ENCODE measurements around the gene GUCY1A2. TPM values are rescaled to one million over a fixed set of nuclear protein-coding genes. Genes with fewer than 3 reads are reported as not detected.

The GUCY1A2 gene
- total RNA-seq, 1 experiment from 2014 or later = 0.84 TPM

DNA sequence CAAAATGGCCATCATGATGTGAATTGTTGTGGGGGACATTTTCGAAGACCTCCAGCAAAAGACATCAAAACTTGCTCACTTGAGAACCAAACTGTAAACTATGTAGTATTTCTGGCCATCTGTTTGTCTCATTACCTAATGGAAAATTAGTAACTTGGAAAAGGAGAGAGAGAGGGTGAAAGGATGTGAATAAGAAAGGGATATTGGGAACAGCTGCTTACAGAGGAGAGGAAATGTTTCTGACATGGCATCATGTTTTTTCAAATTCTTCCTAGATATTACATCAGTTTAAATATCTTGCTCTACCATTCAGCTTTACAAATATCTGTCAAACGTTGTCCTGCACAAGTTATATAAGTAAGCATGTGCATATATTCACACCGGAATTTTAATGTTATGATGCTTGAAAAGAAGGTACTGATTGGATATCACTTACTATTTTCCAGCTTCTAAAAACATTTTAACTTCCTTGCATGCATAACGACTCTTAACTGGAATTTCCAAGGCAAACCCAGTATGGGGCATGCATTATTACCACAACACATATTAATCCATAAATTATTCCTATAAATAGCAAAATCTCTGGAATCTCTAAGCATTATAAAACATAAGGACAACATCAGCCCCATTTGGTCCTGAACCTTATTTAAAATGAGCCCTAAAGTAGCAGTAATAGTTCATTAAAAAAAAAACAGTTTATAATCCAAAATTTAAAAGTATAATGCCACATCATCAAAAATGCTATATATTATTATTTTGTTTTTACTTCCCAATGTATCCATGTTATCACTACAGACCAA is 20.0 kb downstream of the GUCY1A2 start:
- no peak for DNase-seq (ENCODE audit: low read depth)

DNA sequence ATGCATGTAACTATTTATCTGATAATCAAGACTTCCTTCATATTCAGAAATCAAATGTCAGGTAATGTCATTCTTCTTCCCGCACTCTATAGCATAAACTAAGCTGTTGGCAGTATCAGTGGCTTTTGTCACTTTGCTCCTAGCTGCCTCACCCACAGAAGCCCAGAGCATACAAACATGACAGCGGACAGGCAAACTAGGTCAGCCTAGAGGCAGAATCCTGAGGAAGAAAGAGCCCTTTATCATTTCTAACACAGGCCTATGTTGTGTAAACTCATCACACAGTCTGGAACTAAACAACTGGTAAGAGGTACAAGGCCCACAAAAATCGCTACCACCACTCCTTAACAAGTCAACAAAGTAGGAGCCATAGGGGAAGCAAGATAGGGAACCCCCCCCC is 21.0 kb downstream of the GUCY1A2 start:
- no peak for DNase-seq (ENCODE audit: low read depth)

DNA sequence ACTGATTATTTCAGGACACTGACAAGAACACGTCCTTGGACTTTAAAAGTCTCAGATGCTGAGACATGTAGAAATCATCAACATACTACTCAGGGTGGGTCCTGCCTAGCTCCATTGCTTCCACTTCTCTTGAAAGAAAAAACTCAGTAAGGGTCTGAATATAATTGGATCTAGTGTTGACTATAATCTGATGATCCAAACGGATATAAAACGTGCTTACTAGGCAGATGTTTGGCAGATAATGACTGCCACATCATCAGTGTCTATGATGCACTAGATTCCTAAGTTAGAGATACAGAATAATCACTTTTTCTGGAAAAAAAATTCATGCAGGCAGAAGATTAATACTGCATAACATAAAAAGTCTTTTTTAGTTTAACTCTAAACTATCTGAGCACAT is 21.6 kb downstream of the GUCY1A2 start:
- DNase-seq (ENCODE audit: low read depth) = no peak

DNA sequence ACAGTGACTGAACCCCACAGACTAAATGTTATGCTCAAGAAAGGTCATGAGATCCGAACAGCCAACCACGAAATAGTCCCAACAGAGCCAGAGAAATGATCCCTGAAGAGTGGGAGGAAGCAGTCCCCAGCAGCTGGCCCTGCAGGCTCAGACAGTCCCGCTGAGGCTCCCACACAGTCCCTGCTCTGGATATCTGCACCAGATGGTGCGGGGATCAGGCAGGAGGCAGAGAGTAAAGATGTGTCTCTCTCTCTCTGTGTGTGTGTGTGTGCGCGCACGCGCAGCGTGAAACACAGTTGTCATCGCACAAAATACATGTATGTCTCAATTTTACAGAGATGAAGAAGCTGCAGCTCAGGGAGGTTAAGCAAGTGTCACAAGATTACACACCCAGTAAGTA is 27.9 kb downstream of the GUCY1A2 start:
- no peak for DNase-seq (ENCODE audit: low read depth)

DNA sequence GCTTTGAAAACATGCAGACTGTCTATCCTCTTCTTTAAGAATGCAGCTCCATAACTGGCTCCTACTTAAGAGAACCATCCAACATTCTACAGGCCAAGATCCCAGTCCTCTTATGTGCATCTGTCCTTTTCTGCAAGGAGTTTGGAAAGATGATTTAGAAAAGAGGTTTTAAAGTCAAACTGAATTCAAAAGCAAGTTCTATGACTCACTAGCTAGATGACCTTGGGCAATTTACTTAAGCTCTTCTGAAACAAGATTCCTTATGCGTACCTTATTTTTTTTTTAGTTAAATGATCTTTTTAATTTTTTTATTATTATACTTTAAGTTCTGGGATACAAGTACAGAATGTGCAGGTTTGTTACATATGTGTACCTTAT is 29.2 kb downstream of the GUCY1A2 start:
- no peak for DNase-seq (ENCODE audit: low read depth)

DNA sequence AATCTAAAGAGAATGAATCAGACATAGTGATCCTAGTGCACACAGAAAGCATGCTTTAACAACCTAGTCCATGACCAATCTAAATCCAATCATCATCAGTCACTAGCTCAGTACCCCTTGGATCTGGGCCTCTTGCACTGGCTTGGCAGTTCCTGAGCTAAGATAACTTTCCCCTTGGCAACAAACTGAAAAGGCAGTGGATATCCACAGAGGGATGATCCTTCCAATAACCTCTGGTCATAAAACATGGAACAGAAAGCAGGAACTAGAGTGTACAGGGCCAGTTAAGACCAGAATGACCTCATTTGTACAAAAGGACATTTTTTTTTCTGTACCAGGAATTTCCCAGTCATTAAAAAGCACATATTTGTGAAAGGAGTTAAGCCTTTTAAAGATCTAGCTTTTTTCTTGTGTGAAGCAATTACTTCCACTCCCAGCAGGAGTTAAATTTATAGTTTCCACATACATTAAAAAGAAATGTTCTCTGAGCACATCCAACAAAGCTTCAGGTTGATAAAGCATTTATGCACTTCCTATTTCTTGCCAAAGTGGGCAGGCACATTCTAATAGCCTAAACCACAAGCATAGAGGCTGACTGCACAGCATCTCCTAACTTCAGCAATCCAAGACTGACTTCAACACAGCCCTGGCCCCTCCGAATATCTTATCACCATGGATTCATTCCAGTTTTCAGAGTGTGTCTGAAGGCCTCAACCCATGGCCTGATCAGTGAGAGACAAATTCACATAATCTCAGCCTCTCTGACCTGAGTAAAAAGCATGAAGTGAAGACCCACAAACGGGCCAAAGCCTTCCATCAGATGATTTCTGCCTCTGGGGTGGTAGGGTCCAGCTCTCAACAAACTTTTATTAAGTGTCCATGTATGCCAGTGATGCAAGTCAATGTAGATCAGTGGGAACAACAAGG is 29.9 kb downstream of the GUCY1A2 start:
- DNase-seq (ENCODE audit: low read depth) = no peak

DNA sequence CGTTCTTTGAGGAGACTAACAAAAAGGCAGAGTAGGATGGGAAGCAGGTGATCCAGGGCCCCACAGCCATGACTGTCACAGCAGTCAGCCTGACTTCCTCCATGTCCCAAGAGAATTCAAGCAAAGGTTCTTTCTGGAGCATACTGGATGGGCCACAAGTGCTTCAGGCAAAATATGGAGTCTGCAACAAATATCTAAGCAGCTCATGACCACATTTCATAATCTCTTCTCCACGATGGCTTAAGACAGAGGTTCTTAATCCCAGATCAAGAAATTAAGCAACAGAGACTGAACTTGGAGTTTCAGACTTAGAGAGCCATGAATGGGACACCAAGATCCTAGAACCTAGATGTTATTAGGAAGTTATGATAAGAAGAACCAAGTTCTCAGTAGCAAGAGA is 31.6 kb downstream of the GUCY1A2 start:
- DNase-seq (ENCODE audit: low read depth) = no peak

DNA sequence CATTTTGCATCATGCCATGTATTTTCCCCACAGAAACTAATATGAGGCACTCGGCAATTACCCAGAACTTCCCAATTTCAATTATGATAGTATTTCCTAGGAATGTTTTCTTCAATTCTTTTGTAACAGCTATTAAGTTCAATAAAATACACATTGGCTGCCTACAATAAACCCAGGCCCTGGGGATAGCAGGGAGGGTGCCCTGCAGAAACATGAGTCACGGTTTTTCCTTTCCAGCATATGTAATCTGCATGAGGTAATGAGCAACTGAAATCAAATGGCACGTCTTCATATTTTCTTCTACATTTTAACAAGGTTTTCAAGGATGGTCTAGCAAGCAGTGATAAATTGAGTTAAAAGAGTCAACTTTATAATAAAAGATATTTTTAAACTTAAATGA is 32.0 kb downstream of the GUCY1A2 start:
- no peak for DNase-seq (ENCODE audit: low read depth)

DNA sequence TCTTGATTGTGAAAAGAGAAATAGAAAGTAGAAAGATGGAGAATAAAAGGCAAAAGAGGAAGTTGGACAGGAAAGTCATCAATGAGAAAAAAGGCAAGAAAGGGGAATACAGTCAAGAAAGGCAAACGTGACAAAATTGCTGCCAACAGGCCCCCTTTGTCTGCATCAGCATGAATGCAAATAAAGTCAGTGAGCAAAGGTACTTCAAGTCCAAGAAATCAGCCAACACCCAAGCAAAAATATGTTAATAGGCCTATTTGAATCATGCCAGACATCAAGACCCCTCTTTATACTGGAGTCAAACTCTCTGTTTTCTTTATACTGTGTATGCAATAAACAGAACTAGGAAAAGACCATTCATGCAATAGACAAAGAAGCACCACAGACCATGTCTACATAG is 34.3 kb downstream of the GUCY1A2 start:
- DNase-seq (ENCODE audit: low read depth) = no peak

DNA sequence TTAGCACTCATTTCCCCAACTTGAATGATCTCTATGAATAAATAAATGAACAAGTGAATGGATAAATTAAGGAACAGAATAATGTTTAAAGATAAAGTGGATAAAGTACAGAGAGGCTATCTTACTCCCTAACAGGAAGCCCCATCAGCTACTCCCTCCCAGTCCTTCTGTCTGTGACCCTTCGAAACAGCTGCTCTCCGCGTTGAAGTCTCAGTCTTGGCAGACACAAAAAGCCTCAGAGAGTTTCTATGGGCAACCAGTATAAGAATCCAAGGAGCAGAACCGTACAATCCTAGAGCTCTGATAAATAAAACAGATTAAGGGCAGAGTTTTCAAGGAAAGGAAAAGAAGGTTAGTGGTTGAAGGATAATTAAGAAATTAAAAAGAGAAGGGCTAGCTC is 35.0 kb downstream of the GUCY1A2 start:
- DNase-seq (ENCODE audit: low read depth) = no peak

DNA sequence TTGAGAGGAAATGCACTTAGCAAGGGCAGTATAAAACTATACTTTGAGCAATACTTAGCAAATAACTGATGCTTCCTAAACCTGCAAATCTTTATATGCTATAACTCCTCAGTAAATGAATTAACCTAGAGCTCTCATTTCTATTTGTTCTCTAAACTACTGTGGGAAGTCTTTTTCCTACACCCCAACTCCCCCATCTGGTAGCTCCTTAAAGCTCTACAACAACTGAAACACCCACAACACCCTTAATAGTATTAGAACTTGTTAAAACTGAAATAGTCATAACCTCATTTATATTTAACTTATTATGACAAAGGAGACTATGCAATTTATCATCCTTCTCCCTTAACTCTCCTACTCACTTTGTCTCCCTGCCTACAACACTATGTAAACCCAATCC is 43.4 kb downstream of the GUCY1A2 start:
- DNase-seq (ENCODE audit: low read depth) = no peak

DNA sequence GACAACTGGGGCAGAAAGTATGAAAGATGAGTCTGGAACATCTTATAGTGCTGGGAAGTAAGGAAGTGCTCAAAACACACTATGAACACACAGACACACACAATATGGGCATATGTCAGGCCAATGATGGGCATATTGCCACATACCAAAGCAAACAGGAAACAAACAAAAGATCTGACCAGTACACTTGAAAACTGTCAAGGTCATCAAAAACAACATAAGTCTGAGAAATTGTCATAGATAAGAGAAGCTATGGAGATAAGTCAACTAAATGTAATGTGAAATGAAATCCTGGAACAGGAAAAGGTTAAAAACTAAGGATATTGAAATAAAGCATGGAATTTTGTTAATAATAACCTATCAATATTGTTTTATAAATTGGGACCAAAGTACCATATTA is 46.4 kb downstream of the GUCY1A2 start:
- no peak for DNase-seq (ENCODE audit: low read depth)

DNA sequence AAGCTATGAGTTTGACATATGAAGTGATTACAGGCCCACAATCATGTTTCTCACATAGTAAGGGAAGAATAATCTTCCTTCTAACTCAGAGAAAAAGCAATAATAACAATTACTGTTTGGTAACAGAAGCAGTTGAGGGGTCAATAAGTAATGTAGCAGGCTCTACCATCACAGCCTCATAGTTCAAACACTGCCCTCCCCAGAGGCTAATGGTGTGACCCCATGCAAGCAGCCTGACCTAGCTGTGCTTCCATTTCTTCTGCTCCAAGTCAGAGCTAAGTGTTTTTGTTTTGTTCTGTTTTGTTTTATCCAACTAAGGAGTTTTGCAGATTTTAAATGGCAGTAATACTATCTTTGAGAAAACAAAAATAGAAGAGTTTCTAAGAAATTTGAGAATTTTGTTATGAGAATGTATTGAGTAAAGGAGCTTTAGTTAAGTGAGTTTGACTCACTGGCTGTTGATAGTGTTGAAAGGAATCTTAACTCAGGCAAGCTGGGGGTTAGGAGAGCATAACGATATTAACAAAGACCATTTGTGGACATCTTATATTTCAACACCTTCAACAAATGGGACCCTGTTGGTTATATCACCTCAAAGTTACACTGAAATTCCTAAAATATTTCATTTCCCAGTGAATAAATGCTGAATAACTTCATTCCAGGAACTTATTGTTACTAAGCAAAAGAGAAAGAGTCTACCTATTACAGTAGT is 48.5 kb downstream of the GUCY1A2 start:
- DNase-seq (ENCODE audit: low read depth) = no peak

DNA sequence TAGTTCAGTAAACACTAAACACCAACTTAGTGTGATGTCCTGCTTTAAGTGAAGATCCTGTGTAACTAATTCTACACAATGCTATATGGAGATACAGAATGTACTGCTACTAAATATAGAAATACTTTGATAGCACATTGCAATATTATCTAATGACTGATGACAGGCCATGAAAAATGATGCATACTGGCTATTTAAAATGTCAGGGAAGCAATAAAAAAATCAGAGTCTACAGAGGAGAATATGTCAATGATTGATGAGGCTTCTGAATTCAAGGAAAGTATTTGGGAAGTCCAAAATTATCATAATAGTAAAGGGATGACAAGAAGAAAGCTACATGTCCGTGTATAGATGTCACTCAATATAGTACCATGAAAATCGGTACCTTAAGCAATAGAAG is 55.3 kb downstream of the GUCY1A2 start:
- no peak for DNase-seq (ENCODE audit: low read depth)

DNA sequence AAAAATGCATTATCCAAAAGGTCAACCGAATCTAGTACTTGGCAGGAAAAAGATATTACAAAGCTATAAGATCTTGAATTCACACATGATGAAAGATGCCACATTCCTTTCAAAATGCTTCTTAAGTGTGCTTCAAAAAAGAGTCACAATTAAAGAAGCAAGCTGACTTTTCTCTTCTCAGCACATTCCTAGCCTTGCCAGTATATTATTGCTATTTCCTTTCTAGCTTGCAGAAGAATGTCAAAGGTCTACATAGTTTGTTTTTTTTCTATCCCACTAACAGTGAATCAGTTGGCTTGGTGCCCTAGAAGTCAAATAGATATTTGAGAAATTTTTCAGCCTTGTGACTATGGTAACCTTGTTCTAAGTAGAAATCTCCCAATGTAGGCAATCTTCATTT is 56.8 kb downstream of the GUCY1A2 start:
- peak; percentile 90 for DNase-seq (ENCODE audit: low read depth)

DNA sequence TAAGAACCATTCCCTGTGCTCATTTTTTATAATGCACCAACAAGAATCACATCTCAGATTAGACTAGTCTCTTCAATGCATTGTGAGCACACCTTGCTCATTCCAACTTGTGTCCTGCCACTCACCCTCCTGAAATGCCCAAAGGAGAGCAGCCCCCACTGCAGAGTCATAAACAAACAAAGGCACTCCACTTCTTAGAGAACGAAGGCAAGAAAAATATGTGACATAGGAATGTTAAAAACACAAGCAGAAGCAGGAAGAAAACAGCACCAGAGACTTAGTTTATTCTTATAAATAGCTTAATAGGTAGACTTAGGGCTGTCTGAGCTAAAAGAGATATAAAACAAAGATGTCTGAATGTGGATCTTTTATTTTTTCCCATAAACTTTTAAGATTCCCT is 57.2 kb downstream of the GUCY1A2 start:
- no peak for DNase-seq (ENCODE audit: low read depth)

DNA sequence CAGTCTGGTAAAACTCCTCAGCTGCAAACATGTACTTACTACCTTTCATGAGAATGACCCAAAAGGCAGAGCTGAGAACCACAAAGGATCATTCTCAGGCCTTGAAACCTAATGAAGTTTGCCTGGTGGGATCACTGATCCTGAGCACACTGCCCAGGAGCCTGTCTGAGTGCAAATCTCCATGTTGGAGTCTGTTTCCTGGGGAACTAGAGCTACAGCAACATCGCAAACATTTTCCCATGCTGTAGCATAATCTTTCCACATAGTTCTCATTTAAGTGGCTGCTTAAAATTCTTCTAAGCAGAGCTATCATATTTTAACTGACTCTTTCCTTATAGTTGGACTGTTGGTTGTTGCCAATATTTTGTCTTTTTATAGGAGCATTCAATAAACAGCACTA is 58.5 kb downstream of the GUCY1A2 start:
- no peak for DNase-seq (ENCODE audit: low read depth)

DNA sequence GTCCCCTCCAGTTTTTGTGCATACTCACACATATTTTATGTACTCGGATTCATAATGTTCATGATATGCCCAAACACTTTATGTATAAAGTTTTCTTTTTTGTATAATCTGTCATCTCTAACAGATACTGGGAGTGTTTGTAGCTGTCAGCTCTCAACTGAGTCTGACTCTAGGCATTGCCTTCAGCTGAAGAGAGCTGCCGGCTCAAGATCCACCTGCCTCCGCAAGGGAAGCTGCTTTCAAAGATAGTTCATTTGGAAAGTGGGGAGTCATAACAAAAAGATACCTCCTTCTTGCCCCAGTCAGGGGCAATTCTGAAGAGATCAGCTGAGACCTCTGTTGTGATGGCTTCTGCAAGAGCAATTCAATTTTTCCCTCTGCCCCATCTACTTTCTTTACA is 58.9 kb downstream of the GUCY1A2 start:
- DNase-seq (ENCODE audit: low read depth) = no peak

DNA sequence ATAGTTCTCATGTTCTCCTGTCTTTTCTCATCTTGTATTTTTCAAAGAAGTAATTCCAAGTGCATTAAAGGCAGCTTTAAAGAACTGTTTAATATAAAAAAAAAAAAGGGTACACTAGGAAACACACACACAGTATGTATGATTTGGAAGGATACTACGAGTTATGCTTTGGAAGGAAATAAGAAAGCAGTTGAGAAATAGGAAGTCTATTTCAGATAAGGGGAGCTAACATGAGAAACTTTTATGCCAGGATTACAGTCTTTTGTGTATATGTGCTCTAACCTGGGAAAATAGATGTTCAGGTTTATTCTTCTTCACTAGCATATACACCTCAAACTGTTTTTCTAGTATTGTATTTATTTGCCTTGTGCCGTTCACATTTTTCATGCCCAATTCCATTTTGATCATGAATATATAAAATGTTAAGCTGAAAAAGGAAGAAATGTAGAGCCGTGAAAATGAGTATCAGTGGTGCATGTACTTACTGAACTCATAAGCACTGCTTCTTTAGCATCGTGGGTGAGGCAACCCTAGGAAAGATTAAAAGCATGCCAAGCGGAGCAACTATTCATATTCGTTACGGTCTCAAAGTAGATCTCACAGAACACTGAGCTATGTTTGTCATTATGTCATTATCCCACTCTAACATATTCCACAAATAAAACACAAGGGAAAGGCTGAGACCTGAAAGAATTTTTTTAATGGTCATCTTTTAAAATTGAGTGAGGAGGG is 59.6 kb downstream of the GUCY1A2 start:
- no peak for DNase-seq (ENCODE audit: low read depth)

DNA sequence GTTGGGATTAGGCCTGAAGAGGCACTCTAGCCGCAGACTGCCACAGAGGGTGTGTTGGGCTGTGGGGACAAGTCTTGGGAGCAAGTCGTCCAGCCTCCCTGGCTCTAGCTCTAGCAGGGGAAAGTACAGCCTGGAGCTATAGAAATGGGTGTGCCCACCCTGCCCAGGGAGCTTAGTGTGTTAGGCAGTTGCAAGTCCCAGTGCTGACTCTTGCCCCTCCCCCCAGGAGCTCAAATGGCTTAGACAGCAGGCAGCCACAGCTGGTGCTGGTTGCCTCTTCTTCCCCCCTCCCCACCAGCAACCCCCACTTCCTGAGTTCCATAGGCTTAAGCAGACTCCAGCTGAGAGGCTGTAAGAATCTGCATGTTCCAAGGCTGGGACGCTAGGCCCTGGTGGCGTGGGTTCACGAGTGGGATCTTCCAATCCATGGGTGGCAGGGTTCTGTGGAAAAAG is 61.2 kb downstream of the GUCY1A2 start:
- no peak for DNase-seq (ENCODE audit: low read depth)

DNA sequence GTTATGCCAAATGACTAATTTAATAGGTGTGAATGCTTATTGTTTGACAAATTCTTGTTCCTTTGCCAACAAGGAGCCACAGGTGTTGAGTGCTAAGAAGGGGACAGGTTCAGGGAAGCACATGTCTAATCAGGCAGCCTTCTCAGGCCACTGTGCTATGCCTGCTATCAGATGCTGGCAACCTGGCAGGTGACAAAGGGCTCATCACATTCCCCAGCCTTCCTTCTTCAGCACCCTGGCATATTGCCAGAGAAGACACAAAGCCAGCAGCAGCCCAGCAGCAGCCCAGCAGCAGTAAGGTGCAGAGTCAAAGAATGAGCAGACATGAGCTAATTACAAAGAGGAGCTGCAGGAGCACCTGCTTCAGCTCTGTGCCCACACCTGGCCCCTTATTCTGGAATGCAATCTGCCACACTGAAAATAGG is 68.2 kb downstream of the GUCY1A2 start:
- DNase-seq (ENCODE audit: low read depth) = no peak
